RPMI7951 (cell line): Measurements from ENCODE around the gene TBCD. TPM values are rescaled to one million over a fixed set of nuclear protein-coding genes. Genes with fewer than 3 reads are reported as not detected.

ENCODE experiments used
- DNase-seq: peaks from one replicate; pipeline ENCODE4 v3.0.0-alpha.2; 2012; ENCODE audit warnings: low read depth
- total RNA-seq: library from RNA; depleted of rRNA; stranded (reverse); fragments of >200 nt; shearing (Covaris generic); gene quantifications from 2 replicates; pipeline ENCODE4 v1.2.3, GENCODE V29; 2014

TBCD gene
- total RNA-seq, 1 experiment from 2014 or later = 18.4 TPM

DNA sequence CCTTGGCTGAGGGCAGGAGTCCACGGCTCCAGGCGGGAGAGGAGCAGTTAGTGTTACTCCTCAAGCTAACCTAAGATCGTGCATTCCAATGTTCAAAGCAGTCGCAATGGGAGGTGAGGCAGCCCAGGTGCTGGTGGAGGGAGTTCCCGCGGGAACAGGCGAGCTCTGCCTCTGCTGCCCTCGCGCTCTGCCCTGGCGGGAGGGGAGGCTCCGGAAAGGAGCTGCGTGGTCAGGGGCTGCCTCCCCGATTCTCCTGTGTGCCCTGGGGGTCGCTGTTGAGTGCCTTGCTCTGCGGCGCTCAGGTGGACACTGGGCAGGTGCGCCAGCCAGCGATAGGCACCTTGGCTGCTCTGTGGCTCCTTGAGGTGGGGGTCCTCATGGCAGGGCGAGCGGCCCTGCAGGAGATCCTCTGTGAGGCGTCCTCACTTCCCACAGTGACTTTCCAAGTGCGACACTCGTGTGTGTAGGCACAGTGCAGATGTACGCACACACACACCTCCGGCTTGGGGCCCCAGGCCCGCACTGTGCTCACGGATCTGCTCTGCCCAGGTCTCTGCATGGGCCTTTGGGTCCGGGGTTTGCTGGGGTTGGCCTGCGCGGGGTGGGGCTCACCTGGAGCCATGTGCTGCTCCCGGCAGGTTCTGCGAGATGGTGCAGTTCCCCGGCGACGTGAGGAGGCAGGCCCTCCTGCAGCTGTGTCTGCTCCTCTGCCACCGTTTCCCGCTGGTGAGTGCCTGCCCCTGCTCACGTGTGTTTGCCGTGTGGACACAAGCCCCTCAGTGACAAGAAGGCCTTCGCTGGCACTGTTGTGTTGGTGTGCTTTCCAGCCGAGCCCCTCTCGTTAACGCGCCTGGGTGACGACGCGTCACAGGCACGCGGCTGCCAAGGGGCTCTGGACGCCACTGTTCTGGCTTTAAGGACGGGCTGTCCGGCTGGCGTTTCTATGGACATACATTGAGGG, 185.8 kb downstream of the TBCD start:
- DNase-seq = no peak

- DNase-seq = no peak
Measured at GRCh38 chr17:82938486-82938872, 186.6 kb downstream of the TBCD start.

DNA sequence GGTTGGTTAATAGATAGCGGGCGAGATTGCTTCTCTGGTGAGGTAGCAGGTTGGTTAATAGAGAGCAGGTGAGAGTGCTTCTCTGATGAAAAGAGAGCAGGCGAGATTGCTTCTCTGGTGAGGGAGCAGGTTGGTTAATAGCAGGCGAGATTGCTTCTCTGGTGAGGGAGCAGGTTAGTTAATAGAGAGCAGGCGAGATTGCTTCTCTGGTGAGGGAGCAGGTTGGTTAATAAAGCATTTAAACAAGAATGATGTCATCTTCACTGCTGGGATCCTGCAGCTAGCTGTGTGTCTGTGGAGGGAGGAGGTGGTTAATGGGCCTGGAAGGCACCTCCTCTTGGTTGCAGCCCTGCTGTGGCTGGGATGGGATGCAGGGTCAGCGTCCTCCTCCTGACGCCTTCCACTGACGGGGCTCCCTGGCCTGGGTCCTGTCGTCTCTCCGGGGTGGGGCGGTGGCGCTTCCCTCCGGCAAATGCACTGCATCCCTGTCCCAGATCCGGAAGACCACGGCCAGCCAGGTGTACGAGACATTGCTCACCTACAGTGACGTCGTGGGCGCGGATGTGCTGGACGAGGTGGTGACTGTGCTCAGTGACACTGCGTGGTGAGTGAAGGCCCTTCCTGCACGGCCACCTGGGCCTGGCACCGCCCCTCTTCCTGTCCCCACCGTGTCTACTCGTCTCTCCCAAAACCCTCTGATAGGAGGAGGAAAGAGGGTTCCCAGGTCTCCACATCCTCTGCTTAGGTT, 187.2 kb downstream of the TBCD start:
- no peak for DNase-seq

GRCh38 chr17:82939621-82940135, 187.8 kb downstream of the TBCD start:
- DNase-seq = no peak

DNA sequence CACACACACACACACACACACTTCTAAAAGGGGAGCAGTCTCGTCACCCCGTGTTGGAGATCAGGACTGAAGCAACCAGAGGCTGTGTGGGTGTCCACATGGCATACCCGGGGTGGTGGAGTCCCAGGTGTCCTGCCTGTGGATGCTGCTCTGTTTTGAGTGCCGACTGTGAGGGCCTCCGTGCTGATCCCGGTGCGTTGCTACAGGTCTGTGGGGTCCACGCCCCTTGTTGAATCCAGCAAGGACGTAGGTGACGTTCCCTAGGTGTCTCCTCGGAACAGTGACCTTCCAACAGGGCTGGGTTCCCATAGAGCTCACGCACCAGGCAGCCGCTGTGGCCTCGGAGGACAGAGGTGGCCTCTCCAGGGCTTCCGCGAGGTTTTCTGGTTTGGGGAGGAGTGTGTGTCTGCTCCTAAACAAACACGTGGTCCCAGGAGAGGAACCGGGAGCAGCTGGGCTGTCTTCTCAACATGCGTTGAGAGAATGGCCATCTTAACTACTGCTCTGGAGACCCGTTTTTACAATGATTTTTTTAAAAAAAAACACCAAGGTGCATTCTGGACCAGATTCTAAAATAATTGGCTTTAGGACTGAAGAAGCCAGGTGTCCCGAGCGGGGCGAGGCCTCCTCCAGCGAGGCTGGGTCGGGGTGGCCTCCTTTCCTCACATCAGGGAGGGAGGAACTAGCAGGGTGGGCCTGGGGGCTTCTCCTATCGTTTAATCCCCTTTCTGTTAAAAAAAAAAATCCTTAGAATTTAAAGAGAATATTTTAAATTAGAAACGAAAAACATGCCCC, 188.6 kb downstream of the TBCD start:
- no peak for DNase-seq

- DNase-seq = no peak
Measured at GRCh38 chr17:82941021-82942001, 189.4 kb downstream of the TBCD start.

- DNase-seq = no peak
Measured at GRCh38 chr17:82942166-82943130, 190.6 kb downstream of the TBCD start.

- DNase-seq = no peak
Measured at GRCh38 chr17:82943339-82943738, 191.5 kb downstream of the TBCD start.

DNA sequence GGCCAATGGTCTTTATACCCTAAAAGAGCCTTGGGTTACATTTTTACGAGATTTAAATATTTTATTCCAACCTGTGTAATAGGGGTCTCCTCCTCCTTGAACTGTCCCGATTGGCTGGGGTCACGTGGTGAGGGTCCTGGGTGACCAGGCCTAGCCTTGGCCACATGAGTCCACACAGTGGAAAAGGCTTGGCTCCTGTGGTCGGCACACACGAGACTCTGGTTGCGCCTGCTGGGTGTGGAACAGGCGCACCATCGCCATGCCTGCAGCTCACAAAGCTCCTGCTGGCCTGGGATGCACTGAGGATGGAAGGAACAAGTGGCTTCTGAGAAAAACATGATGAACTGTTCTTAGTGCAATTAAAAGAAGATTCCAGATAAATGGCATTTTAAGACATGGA, 191.9 kb downstream of the TBCD start:
- DNase-seq = no peak

- no peak for DNase-seq
Measured at GRCh38 chr17:82944990-82945389, 193.1 kb downstream of the TBCD start.

DNA sequence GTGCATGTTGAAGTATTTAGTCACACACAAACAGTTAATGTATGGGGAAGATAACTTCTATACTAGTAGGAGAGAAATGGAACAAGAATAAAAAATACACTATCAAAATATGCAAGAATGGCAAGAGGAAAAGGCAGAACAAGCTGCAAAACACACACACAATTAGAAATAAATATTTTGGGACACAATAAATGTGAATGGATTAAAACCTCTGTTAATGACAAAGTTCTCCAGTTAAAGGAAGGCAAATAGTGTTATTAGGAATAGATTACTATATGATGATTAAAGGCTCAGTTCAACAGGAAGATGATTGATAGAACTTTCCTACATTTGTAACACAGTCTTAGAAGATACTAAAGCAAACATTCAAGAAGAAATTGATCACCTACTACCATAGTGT, 194.2 kb downstream of the TBCD start:
- DNase-seq = no peak

GRCh38 chr17:82947051-82947991, 195.5 kb downstream of the TBCD start:
- no peak for DNase-seq

DNA sequence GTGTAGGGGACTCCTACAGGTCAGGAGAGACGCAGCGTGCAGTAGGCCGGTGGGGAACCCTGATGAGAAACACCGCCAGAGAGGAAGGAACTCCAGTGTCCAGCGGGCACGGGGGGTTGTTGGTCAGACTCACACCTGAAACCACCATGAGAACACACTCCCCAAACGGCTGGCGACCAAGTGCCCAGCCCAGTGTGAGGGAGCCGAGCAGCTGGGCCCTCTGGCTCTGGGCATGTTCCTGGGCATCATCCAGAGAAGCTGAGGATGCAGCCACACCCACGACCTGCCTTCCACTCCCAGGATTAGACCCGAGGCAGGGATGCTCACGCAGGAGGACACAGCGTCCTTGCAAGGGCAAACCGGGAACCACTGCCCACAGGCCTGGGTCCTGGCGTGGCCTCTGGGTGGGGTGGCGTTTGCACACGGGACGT, 196.2 kb downstream of the TBCD start:
- DNase-seq = no peak

DNA sequence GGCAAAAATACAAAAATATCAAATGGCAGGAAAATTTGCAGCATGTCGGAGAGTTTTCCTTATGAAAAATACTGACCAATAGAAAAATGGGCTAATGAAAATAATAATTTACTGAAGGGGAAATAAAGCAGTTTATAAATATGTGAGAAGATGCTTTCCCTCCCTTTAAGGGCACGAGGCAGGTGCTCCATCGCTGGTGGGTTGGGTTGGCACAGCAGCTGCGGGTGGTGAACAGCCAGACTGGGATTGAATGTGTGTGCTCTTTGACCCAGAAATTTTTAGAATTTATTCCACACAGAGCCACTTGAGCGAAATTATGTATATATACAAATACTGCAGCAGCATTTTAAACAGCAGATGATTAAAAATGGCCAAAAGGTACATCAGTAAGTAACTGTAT, 197.1 kb downstream of the TBCD start:
- no peak for DNase-seq

DNA sequence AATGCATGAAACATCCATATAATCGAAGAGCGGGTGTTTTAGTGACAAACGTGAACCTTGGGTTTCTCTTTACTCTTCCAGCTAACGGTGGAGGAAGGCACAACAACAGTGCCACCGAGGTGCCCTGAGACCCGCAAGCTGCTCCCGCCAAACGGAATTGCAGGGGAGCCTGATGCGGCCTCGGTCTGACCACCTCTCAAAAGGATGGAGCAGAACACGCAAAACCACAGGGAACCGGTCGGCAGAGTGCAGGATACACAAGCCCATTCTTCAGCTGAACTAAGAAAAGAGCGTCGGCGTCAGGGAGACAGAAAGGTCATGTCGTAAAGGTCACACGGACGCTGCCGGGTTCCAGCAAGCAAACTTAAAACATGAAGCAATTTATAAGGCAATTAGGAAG, 197.5 kb downstream of the TBCD start:
- DNase-seq = no peak

DNA sequence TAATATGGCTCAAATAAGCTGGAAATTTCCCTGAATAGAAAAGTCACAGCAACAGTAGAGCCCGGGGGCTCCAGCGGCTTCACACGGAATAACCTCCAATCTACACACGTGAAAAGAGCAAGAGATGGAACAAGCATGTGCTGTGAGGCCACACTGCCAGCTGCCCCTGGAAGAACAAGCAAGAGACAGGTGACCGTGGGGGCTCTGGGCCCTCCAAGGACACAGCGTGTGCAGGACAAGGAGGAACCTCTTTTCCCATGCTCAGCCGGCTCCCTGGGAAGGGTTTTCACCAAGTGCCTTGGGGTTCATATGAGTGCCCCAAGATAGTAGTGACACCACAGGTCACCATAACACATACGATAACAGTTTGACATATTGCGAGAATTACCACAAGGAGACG, 198.1 kb downstream of the TBCD start:
- no peak for DNase-seq

DNA sequence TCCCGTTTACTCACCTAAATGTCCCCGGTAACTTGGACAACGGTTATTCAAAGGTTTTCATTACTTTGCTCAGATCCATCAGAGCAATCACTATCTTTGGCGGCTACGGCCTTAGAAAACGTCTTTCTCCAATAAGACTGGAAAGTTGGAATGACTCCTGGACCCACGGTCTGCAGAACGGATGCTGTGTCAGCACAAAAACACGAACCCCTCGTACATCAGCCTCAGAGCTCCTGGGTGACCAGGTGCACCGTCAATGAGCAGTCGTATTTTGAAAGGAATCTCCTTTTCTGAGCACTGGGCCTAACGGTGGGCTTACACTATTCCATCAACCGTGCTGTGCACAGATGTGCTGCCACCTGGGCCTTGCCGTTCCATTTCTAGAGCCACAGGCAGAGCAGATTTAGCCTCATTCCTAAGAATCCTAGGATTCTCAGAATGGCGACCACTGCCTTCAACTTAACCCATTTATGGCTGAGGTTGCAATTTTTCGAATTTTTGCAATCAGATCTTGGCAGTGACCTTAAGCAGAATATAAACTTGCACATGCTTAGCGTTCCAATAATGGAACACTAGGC, 198.7 kb downstream of the TBCD start:
- no peak for DNase-seq

GRCh38 chr17:82952019-82952418, 200.2 kb downstream of the TBCD start:
- DNase-seq = no peak
